ENCODE measurements around the gene RUSF1.
"Not testable (repeated sequence)": the region's sequence is repeated elsewhere in the genome, so short reads cannot be mapped to it uniquely, and the experiment has no call there.

RUSF1 gene

DNA sequence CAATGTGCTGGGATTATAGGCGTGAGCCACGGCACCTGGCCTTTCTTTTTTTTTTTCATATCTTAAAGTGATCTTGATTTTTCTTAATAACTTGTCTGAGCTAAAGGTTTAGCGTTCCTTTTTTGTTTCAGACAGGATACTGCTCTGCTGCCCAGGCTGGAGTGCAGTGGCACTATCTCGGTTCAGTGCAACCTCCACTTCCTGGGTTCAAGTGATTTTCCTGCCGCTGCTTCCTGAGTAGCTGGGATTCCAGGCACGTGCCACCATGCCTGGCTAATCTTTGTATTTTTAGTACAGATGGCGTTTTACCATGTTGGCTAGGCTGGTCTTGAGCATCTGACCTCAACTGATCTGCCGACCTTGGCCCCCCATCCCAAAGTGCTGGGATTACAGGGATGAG is 4.0 kb downstream of the RUSF1 start:
- no peak overlapping the region for H2AFZ ChIP-seq (ENCODE audit: low read depth, low read length, severe bottlenecking)
- TF ChIP-seq CTCF (IDR thresholded peaks at IDR 0.05; ENCODE audit: insufficient read depth, low read length, poor library complexity, severe bottlenecking) (no peak), EZH2phosphoT487 (conservative IDR thresholded peaks at IDR 0.05; ENCODE audit: low read length) (no peak)
- H3F3A ChIP-seq (ENCODE audit: insufficient read depth): no peaks in the 10 kb centered on the region
- no peak overlapping the region for H3K4me2 ChIP-seq (ENCODE audit: low read depth, low read length, poor library complexity, severe bottlenecking)
- H4K20me1 ChIP-seq (ENCODE audit: low read depth, low read length): no peaks in the 10 kb centered on the region
- H3K27me3 ChIP-seq (ENCODE audit: low read length): no peaks in the 10 kb centered on the region
- H3K9ac ChIP-seq (ENCODE audit: low read length): no peak overlapping the region
- H3K9me3 ChIP-seq (ENCODE audit: insufficient read depth, low read length): no peaks in the 10 kb centered on the region
- no peak overlapping the region for H3K4me3 ChIP-seq (ENCODE audit: insufficient read depth, low read length, poor library complexity, severe bottlenecking)
- peaks cover 11% of the 10 kb centered on the region; the same call in 1 of the 2 replicates for H3K79me2 ChIP-seq (ENCODE audit: insufficient read depth, low read length)
- no peaks in the 10 kb centered on the region for H3K36me3 ChIP-seq (ENCODE audit: low read length)
- no peak overlapping the region for H3K27ac ChIP-seq (ENCODE audit: low read depth, low read length)
- no peaks in the 10 kb centered on the region for H3K9me2 ChIP-seq (replicated peaks; ENCODE audit: insufficient read depth, low read length)

- not testable (repeated sequence) for H3K4me3 ChIP-seq (ENCODE audit: insufficient read depth, low read length, poor library complexity, severe bottlenecking); H3K9me3 ChIP-seq (ENCODE audit: insufficient read depth, low read length); H3K4me2 ChIP-seq (ENCODE audit: low read depth, low read length, poor library complexity, severe bottlenecking); H3K27me3 ChIP-seq (ENCODE audit: low read length); H3F3A ChIP-seq (ENCODE audit: insufficient read depth); H3K27ac ChIP-seq (ENCODE audit: low read depth, low read length); H3K9me2 ChIP-seq (replicated peaks; ENCODE audit: insufficient read depth, low read length); H4K20me1 ChIP-seq (ENCODE audit: low read depth, low read length); H2AFZ ChIP-seq (ENCODE audit: low read depth, low read length, severe bottlenecking); H3K9ac ChIP-seq (ENCODE audit: low read length); H3K36me3 ChIP-seq (ENCODE audit: low read length)
- H3K79me2 ChIP-seq (ENCODE audit: insufficient read depth, low read length): peaks cover 11% of the 10 kb centered on the region; the same call in 1 of the 2 replicates
Observed at GRCh38 chr16:31503555-31503954, 4.6 kb downstream of the RUSF1 start.

- Histone ChIP-seq H4K20me1 (ENCODE audit: low read depth, low read length) (no peaks in the 10 kb centered on the region), H3K79me2 (ENCODE audit: insufficient read depth, low read length) (peaks cover 10% of the 10 kb centered on the region; the same call in 1 of the 2 replicates), H3K4me2 (ENCODE audit: low read depth, low read length, poor library complexity, severe bottlenecking) (no peak overlapping the region), H3K4me3 (ENCODE audit: insufficient read depth, low read length, poor library complexity, severe bottlenecking) (no peak overlapping the region), H3F3A (ENCODE audit: insufficient read depth) (no peaks in the 10 kb centered on the region), H3K27ac (ENCODE audit: low read depth, low read length) (no peak overlapping the region), H3K36me3 (ENCODE audit: low read length) (no peaks in the 10 kb centered on the region), H3K9ac (ENCODE audit: low read length) (no peak overlapping the region), H3K9me2 (replicated peaks; ENCODE audit: insufficient read depth, low read length) (no peaks in the 10 kb centered on the region), H2AFZ (ENCODE audit: low read depth, low read length, severe bottlenecking) (no peak overlapping the region), H3K27me3 (ENCODE audit: low read length) (no peaks in the 10 kb centered on the region), H3K9me3 (ENCODE audit: insufficient read depth, low read length) (no peaks in the 10 kb centered on the region)
- TF ChIP-seq EZH2phosphoT487 (conservative IDR thresholded peaks at IDR 0.05; ENCODE audit: low read length) (no peak), CTCF (IDR thresholded peaks at IDR 0.05; ENCODE audit: insufficient read depth, low read length, poor library complexity, severe bottlenecking) (no peak)
Observed at GRCh38 chr16:31502981-31503380, 5.2 kb downstream of the RUSF1 start.

DNA sequence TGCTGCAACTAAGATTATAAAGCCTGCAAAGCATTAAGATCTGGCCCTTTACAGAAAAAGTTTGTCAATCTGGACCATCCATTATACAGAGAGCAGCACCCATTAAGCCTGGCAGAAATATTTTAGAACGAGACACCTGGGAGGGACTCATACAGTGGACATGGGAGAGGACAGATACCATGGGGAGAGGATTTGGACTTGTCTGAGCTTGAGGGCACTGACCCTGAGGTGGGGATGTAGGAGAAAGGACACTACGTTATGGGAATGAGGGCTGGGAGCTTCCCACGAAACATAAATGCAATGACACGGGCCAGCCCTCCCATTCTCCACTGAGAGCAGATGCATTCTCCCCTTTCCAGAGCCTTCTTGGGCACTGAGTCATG is 6.2 kb downstream of the RUSF1 start:
- Histone ChIP-seq H3K4me3 (ENCODE audit: insufficient read depth, low read length, poor library complexity, severe bottlenecking) (no peak overlapping the region), H3K9me3 (ENCODE audit: insufficient read depth, low read length) (no peaks in the 10 kb centered on the region), H3F3A (ENCODE audit: insufficient read depth) (no peaks in the 10 kb centered on the region), H3K27me3 (ENCODE audit: low read length) (no peaks in the 10 kb centered on the region), H3K27ac (ENCODE audit: low read depth, low read length) (no peak overlapping the region), H2AFZ (ENCODE audit: low read depth, low read length, severe bottlenecking) (no peak overlapping the region), H3K4me2 (ENCODE audit: low read depth, low read length, poor library complexity, severe bottlenecking) (no peak overlapping the region), H3K9ac (ENCODE audit: low read length) (no peak overlapping the region), H3K9me2 (replicated peaks; ENCODE audit: insufficient read depth, low read length) (no peaks in the 10 kb centered on the region), H3K79me2 (ENCODE audit: insufficient read depth, low read length) (0 out of 2 replicates have a peak, but pooled peaks cover under 1% of the 10 kb centered on the region), H4K20me1 (ENCODE audit: low read depth, low read length) (no peaks in the 10 kb centered on the region), H3K36me3 (ENCODE audit: low read length) (no peaks in the 10 kb centered on the region)
- no peak for TF ChIP-seq EZH2phosphoT487 (conservative IDR thresholded peaks at IDR 0.05; ENCODE audit: low read length)
- TF ChIP-seq CTCF (IDR thresholded peaks at IDR 0.05; ENCODE audit: insufficient read depth, low read length, poor library complexity, severe bottlenecking): no peak
